Kidney (tissue), 14 donors: Measurements from ENCODE around the gene FAM136A. TPM values are rescaled to one million over a fixed set of nuclear protein-coding genes. Genes with fewer than 3 reads are reported as not detected.
A peak's percentile ranks its signal among the peaks of the same experiment; 100 is the strongest.

ENCODE experiments used
- DNase-seq, 5 donors: peaks; one replicate each; pipeline ENCODE4 v3.0.0-alpha.2; 2013 to 2020
- FAIRE-seq: peaks from 2 replicates; lab custom pipeline; 2012; peaks lifted over from hg19 to GRCh38; lab: Jason Lieb, UNC
- H3K27ac ChIP-seq, 2 donors: one replicate each; pipeline ENCODE4 v1.7.0; 2013; ENCODE audit warnings: low read depth in 2 of 2, low read length in 2 of 2, inconsistent platforms in 1 of 2
- H3K27me3 ChIP-seq: one replicate; pipeline ENCODE4 v1.7.1; 2013; ENCODE audit warnings: low read length, inconsistent platforms; ENCODE audit not compliant: control insufficient read depth, insufficient read depth
- H3K36me3 ChIP-seq, 3 donors: one replicate each; pipeline versions ENCODE4 v1.7.0 to v1.7.1; 2013; ENCODE audit warnings: low read length in 3 of 3, control low read depth in 1 of 3, inconsistent platforms in 1 of 3; ENCODE audit not compliant: insufficient read depth in 3 of 3, control insufficient read depth in 2 of 3
- H3K4me1 ChIP-seq, 3 donors: one replicate each; pipeline versions ENCODE4 v1.7.0 to v1.7.1; 2013; ENCODE audit warnings: low read length in 3 of 3, inconsistent platforms in 1 of 3, low read depth in 1 of 3; ENCODE audit not compliant: control insufficient read depth in 2 of 3, insufficient read depth in 2 of 3
- H3K4me3 ChIP-seq, 3 donors: one replicate each; pipeline versions ENCODE4 v1.7.0 to v1.8.1; 2013; ENCODE audit warnings: low read length in 3 of 3, control low read depth in 1 of 3, inconsistent platforms in 1 of 3
- H3K9ac ChIP-seq, 3 donors: one replicate each; pipeline versions ENCODE4 v1.7.0 to v1.7.1; 2013; ENCODE audit warnings: low read length in 3 of 3, control low read depth in 1 of 3, inconsistent platforms in 1 of 3
- H3K9me3 ChIP-seq, 3 donors: one replicate each; pipeline versions ENCODE4 v1.7.0 to v1.7.1; 2013; ENCODE audit warnings: low read length in 3 of 3, control low read depth in 1 of 3, inconsistent platforms in 1 of 3; ENCODE audit not compliant: control insufficient read depth in 2 of 3, insufficient read depth in 1 of 3
- CTCF ChIP-seq: IDR thresholded peaks from 3 replicates; pipeline ENCODE4 v1.5.1; 2012; ENCODE audit warnings: mild to moderate bottlenecking, moderate library complexity, borderline replicate concordance; ENCODE audit not compliant: insufficient read depth; ENCODE audit errors: extremely low read depth
- intact Hi-C: fragments of 100-400 bp; cut with DNase I; formaldehyde crosslinking; loops from one replicate; pipeline ENCODE4 v1.11.1; 2022
- polyA plus RNA-seq: library from polyadenylated mRNA; stranded (reverse); fragments of 350-450 nt; fragmentation: Illumina TruSeq; extraction: RNeasy Lipid Tissue Mini Kit (QIAGEN cat#74804); gene quantifications from one replicate; pipeline ENCODE4 v1.2.3, GENCODE V29; 2014; ENCODE audit warnings: low read depth, low replicate concordance; ENCODE audit not compliant: insufficient read depth
- total RNA-seq: library from RNA; stranded (reverse); fragmentation: NEBNext Ultra II Directional; extraction: Animal tissue kit (Norgen Biotek cat#: 25700); gene quantifications from one replicate; pipeline ENCODE4 v1.2.1, GENCODE V29; 2021
- donor health status: control.
- donor health status: control.
- donor health status: control.
- donor health status: control.
- donor health status: control.
- donor health status: DM: yes; HTN: yes; CAD: no.
- donor health status: Normal renal cell carcinoma (clear cell type).

Gene FAM136A
- total and polyA plus RNA-seq, 2 donors from 2014 or later: 27.0 to 41.9 TPM

- H3K27me3 ChIP-seq: no peaks in the 10 kb centered on the region
- no peak for DNase-seq
- no peaks in the 10 kb centered on the region for H3K4me1 ChIP-seq
- no peaks in the 10 kb centered on the region for H3K9me3 ChIP-seq
- no peak overlapping the region for H3K27ac ChIP-seq
- no peak for FAIRE-seq
- no peak for TF ChIP-seq CTCF
- H3K9ac ChIP-seq: no peak overlapping the region
- intact Hi-C loops: no loop called here
- no peak overlapping the region for H3K4me3 ChIP-seq
- no peaks in the 10 kb centered on the region for H3K36me3 ChIP-seq
Measured at GRCh38 chr2:70347831-70348230, 46.0 kb upstream of the FAM136A start.

GRCh38 chr2:70344195-70344594 lies 42.3 kb upstream of the FAM136A start:
- no peak overlapping the region for H3K4me3 ChIP-seq
- H3K36me3 ChIP-seq: no peaks in the 10 kb centered on the region
- no peak for FAIRE-seq
- no peak overlapping the region for H3K9ac ChIP-seq
- no peaks in the 10 kb centered on the region for H3K4me1 ChIP-seq
- DNase-seq: no peak
- H3K9me3 ChIP-seq: no peaks in the 10 kb centered on the region
- TF ChIP-seq CTCF: no peak
- intact Hi-C loops: no loop called here
- H3K27ac ChIP-seq: no peak overlapping the region
- no peaks in the 10 kb centered on the region for H3K27me3 ChIP-seq

DNA sequence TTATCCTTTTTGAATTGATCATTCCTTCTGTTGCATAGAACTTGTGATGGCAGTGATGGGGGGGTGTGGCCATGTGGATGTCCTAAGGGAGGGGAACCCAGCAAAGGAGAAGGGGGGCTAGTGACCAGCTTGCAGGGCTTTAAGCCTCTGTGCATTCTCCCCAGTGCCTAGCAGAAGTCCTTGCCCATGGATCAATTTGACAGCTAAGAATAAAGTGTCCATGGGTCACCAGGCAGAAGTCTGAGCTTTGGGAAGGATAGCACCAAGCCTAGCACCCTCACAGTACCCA lies 39.6 kb upstream of the FAM136A start:
- no peaks in the 10 kb centered on the region for H3K27me3 ChIP-seq
- H3K4me3 ChIP-seq: no peak overlapping the region
- no peaks in the 10 kb centered on the region for H3K36me3 ChIP-seq
- intact Hi-C loops: no loop called here
- no peak for DNase-seq
- no peaks in the 10 kb centered on the region for H3K9me3 ChIP-seq
- FAIRE-seq: no peak
- no peaks in the 10 kb centered on the region for H3K4me1 ChIP-seq
- no peak for TF ChIP-seq CTCF
- H3K9ac ChIP-seq: no peak overlapping the region
- H3K27ac ChIP-seq: no peak overlapping the region

GRCh38 chr2:70340761-70341476 lies 39.1 kb upstream of the FAM136A start:
- H3K9me3 ChIP-seq: no peaks in the 10 kb centered on the region
- H3K36me3 ChIP-seq: no peaks in the 10 kb centered on the region
- DNase-seq: peak in 4 of 5 donors; percentile 52 to 81 (median 62)
- no peak overlapping the region for H3K4me3 ChIP-seq
- H3K27ac ChIP-seq: no peak overlapping the region
- peak; percentile 85 for TF ChIP-seq CTCF
- intact Hi-C loops: no loop called here
- H3K9ac ChIP-seq: no peak overlapping the region
- no peaks in the 10 kb centered on the region for H3K27me3 ChIP-seq
- H3K4me1 ChIP-seq: no peaks in the 10 kb centered on the region
- FAIRE-seq: no peak
